ENCODE results near the gene C17orf58.
"Not testable (repeated sequence)": the region's sequence is repeated elsewhere in the genome, so short reads cannot be mapped to it uniquely, and the experiment has no call there.

Gene C17orf58

GRCh38 chr17:67996301-67997171 is at the start of gene C17orf58:
Gene C17orf58, minus strand, starts transcription at chr17:67996469. Its CDS starts 271 bp downstream, at chr17:67996198.
- not testable (repeated sequence) for H3K27me3 Mint-ChIP-seq; H3K27ac Mint-ChIP-seq; ATAC-seq (ENCODE audit: low read depth); H3K9me3 Mint-ChIP-seq; DNase-seq (ENCODE audit: low spot score in 2 of 2); H3K36me3 Mint-ChIP-seq
- peak within 1 kb of the TSS; percentile 79 for H3K4me3 Mint-ChIP-seq
- H3K4me1 Mint-ChIP-seq: peaks cover 22% of the 10 kb centered on the region

GRCh38 chr17:68036304-68037147 is 40.3 kb upstream of the C17orf58 start:
- H3K27me3 Mint-ChIP-seq: no peaks in the 10 kb centered on the region
- ATAC-seq (ENCODE audit: low read depth): no peak
- H3K4me1 Mint-ChIP-seq: peaks cover 6% of the 10 kb centered on the region
- DNase-seq (ENCODE audit: low spot score in 2 of 2): no peak
- H3K4me3 Mint-ChIP-seq: peak overlapping the region; percentile 83
- peak overlapping the region; percentile 84 for H3K27ac Mint-ChIP-seq
- no peaks in the 10 kb centered on the region for H3K9me3 Mint-ChIP-seq
- peaks cover 6% of the 10 kb centered on the region for H3K36me3 Mint-ChIP-seq

- H3K9me3 Mint-ChIP-seq: no peaks in the 10 kb centered on the region
- peaks cover 6% of the 10 kb centered on the region for H3K4me1 Mint-ChIP-seq
- H3K27me3 Mint-ChIP-seq: no peaks in the 10 kb centered on the region
- DNase-seq (ENCODE audit: low spot score in 2 of 2): peak; percentile 77 to 87
- peaks cover 3% of the 10 kb centered on the region for H3K36me3 Mint-ChIP-seq
- peak within 1 kb of the TSS; percentile 84 for H3K27ac Mint-ChIP-seq
- peak within 1 kb of the TSS; percentile 83 for H3K4me3 Mint-ChIP-seq
- peak; percentile 82 for ATAC-seq (ENCODE audit: low read depth)
Measured at GRCh38 chr17:68035523-68036303, 39.4 kb upstream of the C17orf58 start, which contains the start of gene KPNA2. Gene KPNA2, plus strand, starts transcription at chr17:68035735. Its CDS starts 1,398 bp downstream, at chr17:68037133.

GRCh38 chr17:68035131-68035522 is 38.9 kb upstream of the C17orf58 start:
- H3K4me3 Mint-ChIP-seq: peak overlapping the region; percentile 83
- peaks cover 3% of the 10 kb centered on the region for H3K36me3 Mint-ChIP-seq
- H3K27me3 Mint-ChIP-seq: no peaks in the 10 kb centered on the region
- ATAC-seq (ENCODE audit: low read depth): peak; percentile 78
- DNase-seq (ENCODE audit: low spot score in 2 of 2): peak in 1 of 2 donors; percentile 69
- H3K27ac Mint-ChIP-seq: peak overlapping the region; percentile 84
- peaks cover 6% of the 10 kb centered on the region for H3K4me1 Mint-ChIP-seq
- no peaks in the 10 kb centered on the region for H3K9me3 Mint-ChIP-seq

GRCh38 chr17:68034452-68034776 is 38.1 kb upstream of the C17orf58 start:
- no peak for DNase-seq (ENCODE audit: low spot score in 2 of 2)
- H3K4me1 Mint-ChIP-seq: peaks cover 6% of the 10 kb centered on the region
- H3K27me3 Mint-ChIP-seq: no peaks in the 10 kb centered on the region
- no peaks in the 10 kb centered on the region for H3K9me3 Mint-ChIP-seq
- peaks cover 3% of the 10 kb centered on the region for H3K36me3 Mint-ChIP-seq
- no peak overlapping the region for H3K27ac Mint-ChIP-seq
- H3K4me3 Mint-ChIP-seq: peak overlapping the region; percentile 39
- ATAC-seq (ENCODE audit: low read depth): no peak

GRCh38 chr17:68033636-68034451 is 37.6 kb upstream of the C17orf58 start:
- no peak for ATAC-seq (ENCODE audit: low read depth)
- Mint-ChIP-seq H3K4me1 (peaks cover 6% of the 10 kb centered on the region), H3K27me3 (no peaks in the 10 kb centered on the region), H3K27ac (no peak overlapping the region), H3K9me3 (no peaks in the 10 kb centered on the region), H3K36me3 (peaks cover 3% of the 10 kb centered on the region), H3K4me3 (no peak overlapping the region)
- DNase-seq (ENCODE audit: low spot score in 2 of 2): no peak

- ATAC-seq (ENCODE audit: low read depth): no peak
- no peaks in the 10 kb centered on the region for H3K9me3 Mint-ChIP-seq
- H3K27ac Mint-ChIP-seq: no peak overlapping the region
- H3K4me1 Mint-ChIP-seq: no peaks in the 10 kb centered on the region
- no peaks in the 10 kb centered on the region for H3K36me3 Mint-ChIP-seq
- no peaks in the 10 kb centered on the region for H3K27me3 Mint-ChIP-seq
- no peak overlapping the region for H3K4me3 Mint-ChIP-seq
- no peak for DNase-seq (ENCODE audit: low spot score in 2 of 2)
Measured at GRCh38 chr17:68029512-68030215, 33.4 kb upstream of the C17orf58 start.

GRCh38 chr17:68022547-68022946 is 26.3 kb upstream of the C17orf58 start:
- not testable (repeated sequence) for ATAC-seq (ENCODE audit: low read depth); H3K36me3 Mint-ChIP-seq; H3K4me3 Mint-ChIP-seq; H3K27me3 Mint-ChIP-seq; H3K9me3 Mint-ChIP-seq; H3K4me1 Mint-ChIP-seq; H3K27ac Mint-ChIP-seq; DNase-seq (ENCODE audit: low spot score in 2 of 2)

- Mint-ChIP-seq H3K27me3 (no peaks in the 10 kb centered on the region), H3K4me3 (no peak overlapping the region), H3K9me3 (no peaks in the 10 kb centered on the region), H3K27ac (no peak overlapping the region), H3K36me3 (no peaks in the 10 kb centered on the region), H3K4me1 (peaks cover 9% of the 10 kb centered on the region)
- DNase-seq (ENCODE audit: low spot score in 2 of 2) (no peak), ATAC-seq (ENCODE audit: low read depth) (no peak)
Measured at GRCh38 chr17:68021963-68022362, 25.7 kb upstream of the C17orf58 start.

GRCh38 chr17:68020791-68021190 is 24.5 kb upstream of the C17orf58 start:
- not testable (repeated sequence) for H3K9me3 Mint-ChIP-seq; DNase-seq (ENCODE audit: low spot score in 2 of 2); ATAC-seq (ENCODE audit: low read depth); H3K27me3 Mint-ChIP-seq; H3K36me3 Mint-ChIP-seq; H3K4me1 Mint-ChIP-seq
- Mint-ChIP-seq H3K27ac (peak overlapping the region; percentile 99), H3K4me3 (peak overlapping the region; percentile 89)

GRCh38 chr17:68020409-68020756 is 24.1 kb upstream of the C17orf58 start:
- Mint-ChIP-seq H3K9me3 (no peaks in the 10 kb centered on the region), H3K27ac (peak overlapping the region; percentile 99), H3K4me3 (peak overlapping the region; percentile 89), H3K27me3 (no peaks in the 10 kb centered on the region), H3K36me3 (no peaks in the 10 kb centered on the region), H3K4me1 (peaks cover 12% of the 10 kb centered on the region)
- no peak for DNase-seq (ENCODE audit: low spot score in 2 of 2)
- ATAC-seq (ENCODE audit: low read depth): no peak

- ATAC-seq (ENCODE audit: low read depth) (peak; percentile 93), DNase-seq (ENCODE audit: low spot score in 2 of 2) (peak; percentile 98 to 99)
- Mint-ChIP-seq H3K27ac (peak overlapping the region; percentile 99), H3K4me1 (peaks cover 12% of the 10 kb centered on the region), H3K36me3 (no peaks in the 10 kb centered on the region), H3K27me3 (no peaks in the 10 kb centered on the region), H3K9me3 (no peaks in the 10 kb centered on the region), H3K4me3 (peak overlapping the region; percentile 89)
Measured at GRCh38 chr17:68019675-68020408, 23.6 kb upstream of the C17orf58 start.
